Esophagus (tissue), 2 donors: ENCODE measurements around the gene CNNM4. TPM values are rescaled to one million over a fixed set of nuclear protein-coding genes. Genes with fewer than 3 reads are reported as not detected.
A peak's percentile ranks its signal among the peaks of the same experiment; 100 is the strongest.

Experiments
- H3K27ac ChIP-seq, 2 donors: one replicate each; pipeline ENCODE4 v1.5.1; 2013; ENCODE audit warnings: low read depth in 2 of 2, mild to moderate bottlenecking in 2 of 2, inconsistent platforms in 1 of 2, low read length in 1 of 2, moderate library complexity in 1 of 2
- H3K27me3 ChIP-seq, 2 donors: one replicate each; pipeline ENCODE4 v1.6.1; 2013; ENCODE audit warnings: low read length in 2 of 2, control low read depth in 1 of 2, mild to moderate bottlenecking in 1 of 2; ENCODE audit not compliant: insufficient read depth in 2 of 2, control insufficient read depth in 1 of 2
- H3K36me3 ChIP-seq, 2 donors: one replicate each; pipeline ENCODE4 v1.6.1; 2013; ENCODE audit warnings: low read length in 1 of 2; ENCODE audit not compliant: control insufficient read depth in 2 of 2, insufficient read depth in 2 of 2
- H3K4me1 ChIP-seq, 2 donors: one replicate each; pipeline ENCODE4 v1.6.1; 2013; ENCODE audit warnings: low read length in 1 of 2; ENCODE audit not compliant: control insufficient read depth in 2 of 2, insufficient read depth in 2 of 2
- H3K4me3 ChIP-seq, 2 donors: one replicate each; pipeline ENCODE4 v1.5.1; 2013; ENCODE audit warnings: low read length in 2 of 2, mild to moderate bottlenecking in 2 of 2, low read depth in 1 of 2, moderate library complexity in 1 of 2
- H3K9me3 ChIP-seq, 2 donors: one replicate each; pipeline ENCODE4 v1.6.1; 2013; ENCODE audit warnings: mild to moderate bottlenecking in 2 of 2, low read depth in 1 of 2, low read length in 1 of 2, moderate library complexity in 1 of 2; ENCODE audit not compliant: control insufficient read depth in 2 of 2, insufficient read depth in 1 of 2
- WGBS, 2 donors: extraction: QIAGEN DNeasy Blood & Tissue Kit; methylation state at CpG; one replicate each; pipeline ENCODE4 v1.1.7; 2013; 5-methylcytosine and 5-hydroxymethylcytosine counted together
- polyA plus RNA-seq, 2 donors: library from polyadenylated mRNA; stranded (reverse); fragments of 200-250 nt; gene quantifications; one replicate each; pipeline ENCODE4 v1.2.3, GENCODE V29; 2013
- donor health status: healthy with polysubstance abuse.
- donor health status: Bipolar disorder and iron deficiency.

CNNM4 gene
- polyA plus RNA-seq, 2 donors = 3.2 to 5.0 TPM

DNA sequence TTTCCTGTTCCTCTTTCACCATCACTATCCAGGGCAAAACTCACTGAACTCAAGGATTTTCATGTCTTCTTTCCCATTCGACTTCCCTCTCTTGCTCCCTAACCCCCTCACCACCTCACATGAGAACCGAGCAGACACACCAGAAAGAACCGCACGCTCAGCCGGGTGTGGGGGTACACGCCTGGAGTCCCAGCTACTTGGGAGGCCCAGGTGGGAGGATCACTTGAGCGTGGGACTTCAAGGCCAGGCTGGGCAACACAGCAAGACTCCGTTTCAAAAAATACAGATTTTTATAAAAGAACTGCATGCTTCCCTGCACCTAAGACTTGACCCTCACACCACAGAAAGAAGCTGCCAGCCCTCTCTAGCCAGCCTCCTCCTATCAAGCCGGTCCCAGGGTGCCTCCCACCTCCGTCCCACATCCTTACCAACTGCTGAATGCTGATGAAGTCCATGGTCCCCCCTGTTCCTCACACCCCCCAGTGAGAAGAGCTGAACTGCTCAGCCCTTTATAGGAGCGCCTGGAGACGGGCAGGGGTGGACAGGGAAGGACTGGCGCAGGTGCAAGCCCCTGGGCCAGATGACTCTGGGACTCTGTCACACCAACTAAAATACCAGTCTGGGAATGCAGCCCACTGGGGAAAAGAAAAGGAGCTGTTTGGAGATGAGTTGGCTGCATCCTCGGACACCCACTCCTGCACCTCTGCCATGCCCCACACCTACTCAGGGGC lies 83.0 kb downstream of the CNNM4 start, which contains the start of gene ANKRD23:
Gene ANKRD23 (minus strand): TSS at position 484 of the 731 bp plus-strand sequence. CDS start 29 bp downstream, at position 455.
- 92 to 93% methylated on average over 14 of the region's 14 CpGs for WGBS, 2 donors
- H3K4me3 ChIP-seq = no peak within 1 kb of the TSS
- H3K36me3 ChIP-seq = peaks cover 0 to 9% of the 10 kb centered on the region in 2 donors
- H3K27ac ChIP-seq = no peak within 1 kb of the TSS
- H3K4me1 ChIP-seq = peaks cover 3 to 11% of the 10 kb centered on the region in 2 donors
- no peaks in the 10 kb centered on the region for H3K9me3 ChIP-seq
- H3K27me3 ChIP-seq = no peaks in the 10 kb centered on the region

DNA sequence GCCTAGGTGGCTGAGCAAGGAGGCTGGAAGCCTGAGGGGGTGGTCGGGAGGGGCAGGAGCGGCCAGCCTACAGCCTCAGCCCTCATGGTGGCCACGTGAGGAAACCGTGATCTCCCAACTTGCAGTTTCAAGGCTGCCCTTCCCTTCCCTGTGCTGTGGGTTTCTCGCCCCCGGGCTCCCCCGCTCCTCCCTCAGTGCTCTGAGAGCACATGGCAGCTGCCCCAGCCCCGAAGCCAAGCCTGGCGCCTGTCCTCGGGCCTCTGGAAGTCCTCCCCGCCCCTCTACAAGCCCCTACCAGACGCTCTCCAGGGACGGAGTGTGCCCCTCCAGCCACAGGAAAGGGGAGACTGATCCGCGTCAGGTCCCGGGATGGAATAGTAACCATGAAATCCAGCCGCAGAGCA lies 83.7 kb downstream of the CNNM4 start:
- Histone ChIP-seq H3K4me1 (peaks cover 3 to 6% of the 10 kb centered on the region in 2 donors), H3K4me3 (no peak overlapping the region), H3K36me3 (peaks cover 0 to 9% of the 10 kb centered on the region in 2 donors), H3K27ac (no peak overlapping the region), H3K9me3 (no peaks in the 10 kb centered on the region), H3K27me3 (no peaks in the 10 kb centered on the region)
- WGBS, 2 donors = 83 to 87% methylated on average over 14 to 17 of the region's 17 CpGs

GRCh38 chr2:96846825-96847224 lies 86.1 kb downstream of the CNNM4 start:
- Histone ChIP-seq H3K9me3 (no peaks in the 10 kb centered on the region), H3K4me1 (no peaks in the 10 kb centered on the region), H3K36me3 (peaks cover 3 to 8% of the 10 kb centered on the region in 2 donors), H3K27me3 (no peaks in the 10 kb centered on the region), H3K4me3 (no peak overlapping the region), H3K27ac (no peak overlapping the region)
- 91 to 92% methylated on average over 5 of the region's 5 CpGs for WGBS, 2 donors

- WGBS, 2 donors = 81 to 83% methylated on average over 10 of the region's 10 CpGs
- Histone ChIP-seq H3K4me3 (no peak overlapping the region), H3K27ac (no peak overlapping the region), H3K4me1 (no peaks in the 10 kb centered on the region), H3K9me3 (no peaks in the 10 kb centered on the region), H3K27me3 (no peaks in the 10 kb centered on the region), H3K36me3 (peaks cover 3 to 8% of the 10 kb centered on the region in 2 donors)
Observed at GRCh38 chr2:96847586-96847985, 86.9 kb downstream of the CNNM4 start.

DNA sequence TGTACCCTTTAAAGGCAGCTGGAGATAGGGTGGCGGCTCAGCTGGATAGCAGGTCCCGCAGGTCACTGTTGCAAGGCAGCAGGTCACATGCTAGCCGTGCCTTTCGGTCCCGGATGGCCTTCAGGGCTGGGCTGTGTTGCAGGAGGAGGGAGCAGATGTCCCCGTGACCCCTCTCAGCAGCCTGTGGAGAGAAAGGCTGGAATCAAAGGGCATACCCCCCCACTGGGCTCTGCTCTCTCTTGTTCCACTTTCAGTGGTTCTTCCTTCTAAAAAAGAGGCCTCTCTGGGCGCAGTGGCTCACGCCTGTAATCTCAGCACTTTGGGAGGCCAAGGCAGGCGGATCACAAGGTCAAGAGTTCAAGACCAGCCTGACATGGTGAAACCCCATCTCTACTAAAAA lies 87.6 kb downstream of the CNNM4 start:
- no peak overlapping the region for H3K4me3 ChIP-seq
- peaks cover 3 to 9% of the 10 kb centered on the region in 2 donors for H3K36me3 ChIP-seq
- no peaks in the 10 kb centered on the region for H3K9me3 ChIP-seq
- no peaks in the 10 kb centered on the region for H3K27me3 ChIP-seq
- H3K27ac ChIP-seq = no peak overlapping the region
- H3K4me1 ChIP-seq = no peaks in the 10 kb centered on the region
- 83 to 85% methylated on average over 9 of the region's 9 CpGs for WGBS, 2 donors

GRCh38 chr2:96852667-96853066 lies 92.0 kb downstream of the CNNM4 start:
- H3K27ac ChIP-seq = no peak overlapping the region
- H3K4me1 ChIP-seq = peaks cover 0 to 4% of the 10 kb centered on the region in 2 donors
- no peaks in the 10 kb centered on the region for H3K9me3 ChIP-seq
- 95 to 96% methylated on average over 6 of the region's 6 CpGs for WGBS, 2 donors
- H3K36me3 ChIP-seq = peaks cover 3 to 11% of the 10 kb centered on the region in 2 donors
- no peaks in the 10 kb centered on the region for H3K27me3 ChIP-seq
- no peak overlapping the region for H3K4me3 ChIP-seq

- no peaks in the 10 kb centered on the region for H3K27me3 ChIP-seq
- WGBS, 2 donors = 95 to 97% methylated on average over 15 of the region's 15 CpGs
- no peak overlapping the region for H3K27ac ChIP-seq
- H3K9me3 ChIP-seq = no peaks in the 10 kb centered on the region
- H3K4me1 ChIP-seq = peaks cover 0 to 4% of the 10 kb centered on the region in 2 donors
- peaks cover 3 to 7% of the 10 kb centered on the region in 2 donors for H3K36me3 ChIP-seq
- no peak overlapping the region for H3K4me3 ChIP-seq
Observed at GRCh38 chr2:96853321-96853720, 92.6 kb downstream of the CNNM4 start.

DNA sequence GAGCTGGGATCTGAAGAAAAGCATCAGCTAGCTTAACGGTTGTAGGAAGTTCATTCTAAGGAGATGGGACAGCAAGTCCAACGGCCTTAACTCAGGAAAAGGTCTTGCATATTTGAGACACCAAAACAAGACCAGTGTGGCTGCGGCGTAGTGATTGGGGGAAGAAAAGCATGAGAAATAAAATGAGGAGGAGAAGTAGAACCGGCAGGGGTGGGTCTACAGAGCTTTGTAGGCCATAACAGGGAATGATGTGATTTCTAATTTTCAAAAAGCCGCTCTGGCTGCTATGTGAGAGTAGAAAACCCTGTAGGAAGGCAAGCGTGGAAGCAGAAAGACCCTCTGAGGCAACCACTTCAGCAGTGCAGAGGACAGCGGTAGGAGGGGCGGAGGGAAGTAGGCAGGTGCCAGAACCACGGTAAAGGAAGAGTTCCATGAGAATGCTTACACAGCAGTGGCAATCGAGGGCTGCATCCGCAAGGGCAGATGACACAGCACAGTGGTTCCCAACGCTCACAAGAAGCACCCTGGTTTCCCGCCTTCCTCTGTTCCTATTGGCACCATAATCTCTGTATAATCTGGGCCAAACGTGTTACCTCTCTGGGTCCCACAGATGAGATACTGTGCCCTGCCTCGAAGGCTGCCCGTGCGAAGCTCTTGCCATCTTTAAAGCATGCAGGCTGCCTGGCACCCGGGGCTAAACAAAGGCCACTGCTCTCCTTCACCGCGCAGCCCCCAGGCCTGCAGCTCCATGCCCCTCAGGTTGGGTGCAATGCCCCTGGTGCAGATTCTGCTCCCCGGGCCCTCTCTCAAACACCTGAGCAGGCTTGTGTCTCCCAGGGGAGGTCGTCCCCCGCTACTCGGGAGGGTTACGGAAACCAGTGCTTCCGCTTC lies 96.3 kb downstream of the CNNM4 start:
- Histone ChIP-seq H3K27me3 (no peaks in the 10 kb centered on the region), H3K36me3 (peaks cover 7 to 24% of the 10 kb centered on the region in 2 donors), H3K27ac (peak overlapping the region; percentile 84 to 87), H3K4me1 (peaks cover 0 to 4% of the 10 kb centered on the region in 2 donors), H3K9me3 (no peaks in the 10 kb centered on the region), H3K4me3 (peak overlapping the region; percentile 65 to 68)
- 13 to 14% methylated on average over 26 to 27 of the region's 27 CpGs for WGBS, 2 donors

DNA sequence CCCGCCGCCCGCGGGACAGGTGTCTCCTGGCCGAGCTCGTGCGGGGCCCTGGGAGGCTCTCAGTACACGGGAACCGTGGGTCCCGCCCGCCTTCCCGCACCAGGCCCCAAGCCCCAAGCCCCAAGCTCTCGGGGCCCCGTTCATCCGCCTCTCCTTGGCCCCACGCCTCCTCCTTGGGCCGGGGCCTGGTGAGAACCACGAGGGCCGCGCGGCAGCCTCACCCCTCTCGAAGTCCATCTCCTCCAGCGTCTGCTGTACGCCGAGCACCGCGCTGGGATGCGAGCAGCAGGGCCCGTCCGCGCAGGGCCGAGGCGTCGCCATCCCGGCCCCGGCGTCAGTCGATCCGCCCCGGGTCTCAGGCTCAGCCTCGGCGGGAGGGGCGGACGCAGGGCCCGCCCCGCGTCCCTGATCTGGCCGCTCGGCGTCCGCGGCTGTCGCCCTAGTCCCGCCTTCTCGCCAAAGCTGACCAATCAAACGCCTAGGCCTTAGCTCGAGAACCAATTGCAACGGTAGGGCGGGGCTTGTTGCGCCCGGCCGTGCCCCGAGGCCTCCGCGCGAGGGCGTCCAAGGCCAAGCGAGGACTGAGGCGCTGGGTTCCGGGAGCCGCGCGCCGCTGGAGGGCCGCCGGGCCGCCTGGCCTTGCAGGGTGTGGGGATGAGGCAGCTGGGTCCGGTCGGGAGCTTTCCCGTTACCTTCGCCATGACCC lies 97.1 kb downstream of the CNNM4 start, which contains the start of gene ANKRD39:
Gene ANKRD39 (minus strand): TSS at position 350 of the 706 bp plus-strand sequence. CDS start 29 bp downstream, at position 321.
- Histone ChIP-seq H3K27ac (peak within 1 kb of the TSS; percentile 84 to 87), H3K9me3 (no peaks in the 10 kb centered on the region), H3K4me3 (peak within 1 kb of the TSS; percentile 65 to 68), H3K27me3 (no peaks in the 10 kb centered on the region), H3K36me3 (peaks cover 7 to 24% of the 10 kb centered on the region in 2 donors), H3K4me1 (peaks cover 0 to 4% of the 10 kb centered on the region in 2 donors)
- WGBS, 2 donors = 0 to 1% methylated on average over 67 to 81 of the region's 81 CpGs
